ENCODE results near the gene PSRC1.

PSRC1 gene

GRCh38 chr1:109322974-109323373, 40.0 kb upstream of the PSRC1 start:
- Histone ChIP-seq H3K9me3 (ENCODE audit: insufficient read depth, low read depth, low read length) (no peaks in the 10 kb centered on the region), H3K79me2 (ENCODE audit: insufficient read depth, low read length) (no peaks in the 10 kb centered on the region), H4K20me1 (ENCODE audit: insufficient read depth, low read length, poor library complexity, severe bottlenecking) (no peaks in the 10 kb centered on the region), H3K9me2 (replicated peaks; ENCODE audit: low read depth, low read length) (no peaks in the 10 kb centered on the region), H3F3A (ENCODE audit: low read depth) (no peaks in the 10 kb centered on the region), H3K4me3 (ENCODE audit: low read length, poor library complexity, severe bottlenecking) (no peak overlapping the region), H3K27me3 (ENCODE audit: insufficient read depth, low read length, poor library complexity, severe bottlenecking) (no peaks in the 10 kb centered on the region), H3K9ac (ENCODE audit: low read depth, low read length, poor library complexity, severe bottlenecking) (no peak overlapping the region), H3K36me3 (ENCODE audit: insufficient read depth, low read length) (peaks cover 50% of the 10 kb centered on the region; the same call in 1 of the 2 replicates), H2AFZ (ENCODE audit: low read length) (no peak overlapping the region), H3K4me1 (ENCODE audit: insufficient read depth, low read length, poor library complexity, severe bottlenecking) (no peaks in the 10 kb centered on the region), H3K4me2 (ENCODE audit: low read depth, low read length, poor library complexity, severe bottlenecking) (no peak overlapping the region)
- TF ChIP-seq EZH2phosphoT487 (IDR thresholded peaks at IDR 0.05; ENCODE audit: borderline replicate concordance), result no peak
- no peak for TF ChIP-seq CTCF (conservative IDR thresholded peaks at IDR 0.05; ENCODE audit: low read length)

GRCh38 chr1:109319114-109319513, 36.2 kb upstream of the PSRC1 start:
- no peaks in the 10 kb centered on the region for H3K4me1 ChIP-seq (ENCODE audit: insufficient read depth, low read length, poor library complexity, severe bottlenecking)
- H3K36me3 ChIP-seq (ENCODE audit: insufficient read depth, low read length), result peaks cover 38% of the 10 kb centered on the region; the same call in 1 of the 2 replicates
- TF ChIP-seq EZH2phosphoT487 (IDR thresholded peaks at IDR 0.05; ENCODE audit: borderline replicate concordance), result no peak
- no peak for TF ChIP-seq CTCF (conservative IDR thresholded peaks at IDR 0.05; ENCODE audit: low read length)
- H3K9ac ChIP-seq (ENCODE audit: low read depth, low read length, poor library complexity, severe bottlenecking), result no peak overlapping the region
- no peak overlapping the region for H2AFZ ChIP-seq (ENCODE audit: low read length)
- H3K79me2 ChIP-seq (ENCODE audit: insufficient read depth, low read length), result no peaks in the 10 kb centered on the region
- H3K27me3 ChIP-seq (ENCODE audit: insufficient read depth, low read length, poor library complexity, severe bottlenecking), result no peaks in the 10 kb centered on the region
- H3F3A ChIP-seq (ENCODE audit: low read depth), result no peaks in the 10 kb centered on the region
- H3K4me3 ChIP-seq (ENCODE audit: low read length, poor library complexity, severe bottlenecking), result no peak overlapping the region
- no peaks in the 10 kb centered on the region for H3K9me3 ChIP-seq (ENCODE audit: insufficient read depth, low read depth, low read length)
- H3K4me2 ChIP-seq (ENCODE audit: low read depth, low read length, poor library complexity, severe bottlenecking), result no peak overlapping the region
- no peaks in the 10 kb centered on the region for H3K9me2 ChIP-seq (replicated peaks; ENCODE audit: low read depth, low read length)
- H4K20me1 ChIP-seq (ENCODE audit: insufficient read depth, low read length, poor library complexity, severe bottlenecking), result no peaks in the 10 kb centered on the region

- Histone ChIP-seq H3K36me3 (ENCODE audit: insufficient read depth, low read length) (peaks cover 27% of the 10 kb centered on the region; the same call in 1 of the 2 replicates), H3K9me3 (ENCODE audit: insufficient read depth, low read depth, low read length) (no peaks in the 10 kb centered on the region), H3K4me1 (ENCODE audit: insufficient read depth, low read length, poor library complexity, severe bottlenecking) (no peaks in the 10 kb centered on the region), H3F3A (ENCODE audit: low read depth) (no peaks in the 10 kb centered on the region), H3K27me3 (ENCODE audit: insufficient read depth, low read length, poor library complexity, severe bottlenecking) (no peaks in the 10 kb centered on the region), H3K9me2 (replicated peaks; ENCODE audit: low read depth, low read length) (no peaks in the 10 kb centered on the region), H3K9ac (ENCODE audit: low read depth, low read length, poor library complexity, severe bottlenecking) (no peak overlapping the region), H3K79me2 (ENCODE audit: insufficient read depth, low read length) (no peaks in the 10 kb centered on the region), H4K20me1 (ENCODE audit: insufficient read depth, low read length, poor library complexity, severe bottlenecking) (no peaks in the 10 kb centered on the region), H3K4me2 (ENCODE audit: low read depth, low read length, poor library complexity, severe bottlenecking) (no peak overlapping the region), H2AFZ (ENCODE audit: low read length) (no peak overlapping the region), H3K4me3 (ENCODE audit: low read length, poor library complexity, severe bottlenecking) (no peak overlapping the region)
- TF ChIP-seq EZH2phosphoT487 (IDR thresholded peaks at IDR 0.05; ENCODE audit: borderline replicate concordance) (no peak), CTCF (conservative IDR thresholded peaks at IDR 0.05; ENCODE audit: low read length) (no peak)
Measured at GRCh38 chr1:109316506-109316905, 33.6 kb upstream of the PSRC1 start.
